Thyroid gland (tissue), 4 donors: ENCODE measurements around the gene MED7. TPM values are rescaled to one million over a fixed set of nuclear protein-coding genes. Genes with fewer than 3 reads are reported as not detected.
A peak's percentile ranks its signal among the peaks of the same experiment; 100 is the strongest.

ENCODE experiments used
- DNase-seq, 2 donors: peaks; one replicate each; pipeline ENCODE4 v3.0.0-alpha.2; 2019
- H3K27ac ChIP-seq, 3 donors: fragments of 200-600 bp; sonication (generic); 1 replicate in 2 of 3; 2 replicates in 1 of 3; pipeline ENCODE4 v1.5.1; 2016 to 2019; ENCODE audit warnings: mild to moderate bottlenecking in 1 of 3, moderate library complexity in 1 of 3
- H3K27me3 ChIP-seq: fragments of 200-600 bp; sonication (generic); one replicate; pipeline ENCODE4 v1.5.1; 2019
- H3K36me3 ChIP-seq, 2 donors: fragments of 200-600 bp; sonication (generic); one replicate each; pipeline ENCODE4 v1.5.1; 2016 to 2019
- H3K4me1 ChIP-seq, 2 donors: fragments of 200-600 bp; sonication (generic); one replicate each; pipeline ENCODE4 v1.5.1; 2017 to 2019
- H3K4me3 ChIP-seq, 3 donors: fragments of 200-600 bp; sonication (generic); replicated peaks in 1 of 3; 1 replicate in 2 of 3; 2 replicates in 1 of 3; pipeline ENCODE4 v1.5.1; 2016; ENCODE audit warnings: mild to moderate bottlenecking in 1 of 3
- H3K9me3 ChIP-seq: fragments of 200-600 bp; sonication (generic); one replicate; pipeline ENCODE4 v1.5.1; 2017
- POLR2A ChIP-seq, 2 donors: fragments of 450-650 bp; IDR thresholded peaks; one replicate each; pipeline ENCODE4 v1.6.1; 2017; ENCODE audit warnings: antibody characterized with exemption in 2 of 2, mild to moderate bottlenecking in 2 of 2, moderate library complexity in 1 of 2
- whole genome bisulfite sequencing, 2 donors: methylation state at CpG; one replicate each; pipeline ENCODE4 v1.1.5; 2017; 5-methylcytosine and 5-hydroxymethylcytosine counted together
- intact Hi-C: fragments of 100-400 bp; cut with DNase I; formaldehyde crosslinking; loops from one replicate; pipeline ENCODE4 v1.15.1; 2023
- total RNA-seq, 4 donors: library from RNA; depleted of rRNA; stranded (reverse); fragments of >200 nt; gene quantifications; one replicate each; pipeline ENCODE4 v1.2.3, GENCODE V29; 2016
- TF ChIP-seq, protein P1 (sequence below), 6 experiments: fragments of 200-600 bp in 3 of 6; fragments of 450-650 bp in 3 of 6; sonication (generic) in 3 of 6; IDR thresholded peaks; one replicate each; pipeline ENCODE4 v1.5.1; 2016 to 2019; ENCODE audit warnings: antibody characterized with exemption in 6 of 6, mild to moderate bottlenecking in 2 of 6, inconsistent platforms in 1 of 6, moderate library complexity in 1 of 6

Gene MED7, protein sequence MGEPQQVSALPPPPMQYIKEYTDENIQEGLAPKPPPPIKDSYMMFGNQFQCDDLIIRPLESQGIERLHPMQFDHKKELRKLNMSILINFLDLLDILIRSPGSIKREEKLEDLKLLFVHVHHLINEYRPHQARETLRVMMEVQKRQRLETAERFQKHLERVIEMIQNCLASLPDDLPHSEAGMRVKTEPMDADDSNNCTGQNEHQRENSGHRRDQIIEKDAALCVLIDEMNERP
- 10 to 100 TPM; 12.9 to 19.8 (median 15.0) TPM for total RNA-seq

DNA sequence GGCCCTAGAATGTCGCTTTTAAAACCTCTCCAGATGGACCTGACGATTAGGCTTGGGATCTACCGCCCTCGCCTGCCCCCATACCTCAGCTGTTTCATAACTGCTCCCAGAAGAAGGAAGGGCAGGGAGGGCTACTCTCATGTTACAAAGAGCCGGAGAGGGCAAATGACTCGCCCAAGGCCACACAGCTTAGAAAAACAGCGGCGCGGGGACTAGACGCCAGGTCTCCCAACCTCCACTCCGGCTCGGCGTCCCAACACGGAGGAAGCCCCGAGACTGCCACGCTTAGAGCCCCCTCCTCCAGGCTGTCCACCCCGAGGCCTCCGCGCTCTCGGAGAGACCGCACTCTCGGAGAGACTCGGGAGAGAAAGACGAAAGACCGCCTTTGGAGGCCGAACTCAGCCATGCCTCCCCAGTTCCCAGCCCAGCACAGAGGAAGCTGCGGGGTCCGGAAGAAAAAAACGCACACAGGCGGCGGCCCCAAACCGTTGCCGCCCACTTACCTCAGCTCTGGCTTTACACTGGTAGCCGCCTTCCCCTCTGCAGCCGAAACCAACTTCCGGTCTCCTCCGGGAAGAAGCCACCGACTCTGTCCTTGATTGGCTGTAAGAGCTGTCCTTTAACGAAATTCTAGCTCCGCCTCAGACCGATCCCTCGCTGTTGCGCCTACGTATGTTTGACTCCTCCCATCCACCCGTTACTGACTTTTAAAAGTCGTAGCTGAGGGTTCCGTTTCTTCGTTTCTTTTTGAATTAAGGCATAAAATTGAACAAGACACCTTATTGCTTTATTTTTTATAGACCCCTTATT lies at the start of gene MED7:
Gene MED7 (minus strand): TSS at position 549 of the 810 bp plus-strand sequence. CDS start 3,434 bp downstream, outside the sequence.
- TF ChIP-seq POLR2A (IDR thresholded peaks at IDR 0.05) = peak; percentile 5 to 84
- TF ChIP-seq, protein P1, sequence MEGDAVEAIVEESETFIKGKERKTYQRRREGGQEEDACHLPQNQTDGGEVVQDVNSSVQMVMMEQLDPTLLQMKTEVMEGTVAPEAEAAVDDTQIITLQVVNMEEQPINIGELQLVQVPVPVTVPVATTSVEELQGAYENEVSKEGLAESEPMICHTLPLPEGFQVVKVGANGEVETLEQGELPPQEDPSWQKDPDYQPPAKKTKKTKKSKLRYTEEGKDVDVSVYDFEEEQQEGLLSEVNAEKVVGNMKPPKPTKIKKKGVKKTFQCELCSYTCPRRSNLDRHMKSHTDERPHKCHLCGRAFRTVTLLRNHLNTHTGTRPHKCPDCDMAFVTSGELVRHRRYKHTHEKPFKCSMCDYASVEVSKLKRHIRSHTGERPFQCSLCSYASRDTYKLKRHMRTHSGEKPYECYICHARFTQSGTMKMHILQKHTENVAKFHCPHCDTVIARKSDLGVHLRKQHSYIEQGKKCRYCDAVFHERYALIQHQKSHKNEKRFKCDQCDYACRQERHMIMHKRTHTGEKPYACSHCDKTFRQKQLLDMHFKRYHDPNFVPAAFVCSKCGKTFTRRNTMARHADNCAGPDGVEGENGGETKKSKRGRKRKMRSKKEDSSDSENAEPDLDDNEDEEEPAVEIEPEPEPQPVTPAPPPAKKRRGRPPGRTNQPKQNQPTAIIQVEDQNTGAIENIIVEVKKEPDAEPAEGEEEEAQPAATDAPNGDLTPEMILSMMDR (IDR thresholded peaks at IDR 0.05) = no peak
- WGBS, 2 donors = 0 to 1% methylated on average over 24 to 47 of the region's 48 CpGs
- Histone ChIP-seq H3K27ac (peak within 1 kb of the TSS; percentile 77 to 86 (median 81)), H3K4me3 (peak within 1 kb of the TSS; percentile 67 to 86 (median 76)), H3K36me3 (peaks cover 5 to 6% of the 10 kb centered on the region in 2 donors), H3K4me1 (peaks cover 10% of the 10 kb centered on the region in 2 donors), H3K27me3 (no peaks in the 10 kb centered on the region), H3K9me3 (no peaks in the 10 kb centered on the region)
- intact Hi-C loops = loop anchor here (10.0 kb wide), 1 partner anchor 592 kb away; the partner anchor contains the start of gene THG1L
- DNase-seq = peak; percentile 92 to 93

DNA sequence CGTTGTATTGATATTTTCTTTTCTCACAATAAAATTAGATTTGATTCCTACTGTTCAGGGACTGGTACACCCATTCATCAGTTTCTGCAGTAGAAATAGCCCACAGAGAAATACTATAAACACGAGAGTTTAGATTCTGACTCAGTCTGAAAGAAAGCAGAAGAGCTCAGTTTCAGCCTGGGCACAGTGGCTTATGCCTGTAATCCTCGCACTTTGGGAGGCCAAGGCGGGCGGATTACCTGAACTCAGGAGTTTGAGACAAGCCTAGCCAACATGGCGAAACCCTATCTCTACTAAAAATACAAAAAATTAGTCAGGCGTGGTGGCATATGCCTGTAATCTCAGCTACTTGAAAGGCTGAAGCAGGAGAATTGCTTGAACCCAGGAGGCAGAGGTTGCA lies 46.6 kb upstream of the MED7 start:
- H3K4me3 ChIP-seq = no peak overlapping the region
- H3K4me1 ChIP-seq = no peaks in the 10 kb centered on the region
- 82 to 86% methylated on average over 7 of the region's 7 CpGs for WGBS, 2 donors
- no peaks in the 10 kb centered on the region for H3K36me3 ChIP-seq
- H3K9me3 ChIP-seq = no peaks in the 10 kb centered on the region
- H3K27ac ChIP-seq = no peak overlapping the region
- intact Hi-C loops = no loop called here
- H3K27me3 ChIP-seq = no peaks in the 10 kb centered on the region
- no peak for DNase-seq
- TF ChIP-seq, protein P1 (IDR thresholded peaks at IDR 0.05) = no peak
- no peak for TF ChIP-seq POLR2A (IDR thresholded peaks at IDR 0.05)

- no peaks in the 10 kb centered on the region for H3K36me3 ChIP-seq
- no peaks in the 10 kb centered on the region for H3K9me3 ChIP-seq
- no peaks in the 10 kb centered on the region for H3K4me1 ChIP-seq
- TF ChIP-seq POLR2A (IDR thresholded peaks at IDR 0.05) = no peak
- TF ChIP-seq, protein P1 (IDR thresholded peaks at IDR 0.05) = no peak
- H3K4me3 ChIP-seq = no peak overlapping the region
- H3K27me3 ChIP-seq = no peaks in the 10 kb centered on the region
- no peak overlapping the region for H3K27ac ChIP-seq
- intact Hi-C loops = no loop called here
- no peak for DNase-seq
Observed at GRCh38 chr5:157188270-157188669, 45.6 kb upstream of the MED7 start.

DNA sequence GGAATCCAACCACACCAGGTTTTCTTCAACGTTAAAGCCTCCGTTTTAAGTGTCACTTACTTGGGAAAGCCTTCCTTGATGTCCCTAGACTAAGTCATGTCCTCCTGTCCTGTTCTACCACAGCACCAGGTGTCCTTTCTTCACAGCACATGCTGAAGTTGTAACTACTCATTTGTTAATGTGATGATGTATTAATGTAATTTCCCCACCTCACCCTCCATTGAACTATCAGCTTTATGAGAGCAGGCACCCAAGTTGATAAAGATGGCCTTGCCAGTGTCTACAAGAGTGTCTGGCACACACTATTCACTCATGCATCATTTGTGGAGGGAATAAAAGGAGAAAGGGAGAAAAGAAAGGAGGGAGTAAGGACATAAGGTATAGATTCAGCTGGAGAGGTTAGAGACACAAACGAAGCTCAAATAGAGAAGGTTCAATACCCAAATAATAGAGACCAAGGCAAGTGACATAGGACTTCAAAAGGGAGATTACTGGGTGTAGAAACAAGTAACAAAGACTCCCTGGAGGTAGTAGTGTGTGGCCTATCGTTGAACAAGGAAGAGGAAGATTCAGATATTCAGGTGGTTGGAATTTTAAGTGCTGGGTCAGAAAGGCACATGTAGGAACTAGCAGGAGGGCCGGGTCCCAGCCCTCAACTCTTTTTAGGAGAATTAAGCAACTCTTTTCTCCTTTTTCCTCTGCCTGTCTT lies 44.5 kb upstream of the MED7 start:
- Histone ChIP-seq H3K4me1 (no peaks in the 10 kb centered on the region), H3K36me3 (no peaks in the 10 kb centered on the region), H3K27me3 (no peaks in the 10 kb centered on the region), H3K9me3 (no peaks in the 10 kb centered on the region), H3K27ac (no peak overlapping the region), H3K4me3 (no peak overlapping the region)
- intact Hi-C loops = no loop called here
- DNase-seq = no peak
- WGBS, 2 donors = 58 to 66% methylated on average over 5 of the region's 5 CpGs
- no peak for TF ChIP-seq POLR2A (IDR thresholded peaks at IDR 0.05)
- TF ChIP-seq, protein P1 (IDR thresholded peaks at IDR 0.05) = no peak
